Kidney (tissue), 14 donors: Measurements from ENCODE around the gene PDK3. TPM values are rescaled to one million over a fixed set of nuclear protein-coding genes. Genes with fewer than 3 reads are reported as not detected.

Source experiments
- DNase-seq, 5 donors: peaks; one replicate each; pipeline ENCODE4 v3.0.0-alpha.2; 2013 to 2020
- FAIRE-seq: peaks from 2 replicates; lab custom pipeline; 2012; peaks lifted over from hg19 to GRCh38; lab: Jason Lieb, UNC
- H3K27ac ChIP-seq, 2 donors: one replicate each; pipeline ENCODE4 v1.7.0; 2013; ENCODE audit warnings: low read depth in 2 of 2, low read length in 2 of 2, inconsistent platforms in 1 of 2
- H3K27me3 ChIP-seq: one replicate; pipeline ENCODE4 v1.7.1; 2013; ENCODE audit warnings: low read length, inconsistent platforms; ENCODE audit not compliant: control insufficient read depth, insufficient read depth
- H3K36me3 ChIP-seq, 3 donors: one replicate each; pipeline versions ENCODE4 v1.7.0 to v1.7.1; 2013; ENCODE audit warnings: low read length in 3 of 3, control low read depth in 1 of 3, inconsistent platforms in 1 of 3; ENCODE audit not compliant: insufficient read depth in 3 of 3, control insufficient read depth in 2 of 3
- H3K4me1 ChIP-seq, 3 donors: one replicate each; pipeline versions ENCODE4 v1.7.0 to v1.7.1; 2013; ENCODE audit warnings: low read length in 3 of 3, inconsistent platforms in 1 of 3, low read depth in 1 of 3; ENCODE audit not compliant: control insufficient read depth in 2 of 3, insufficient read depth in 2 of 3
- H3K4me3 ChIP-seq, 3 donors: one replicate each; pipeline versions ENCODE4 v1.7.0 to v1.8.1; 2013; ENCODE audit warnings: low read length in 3 of 3, control low read depth in 1 of 3, inconsistent platforms in 1 of 3
- H3K9ac ChIP-seq, 3 donors: one replicate each; pipeline versions ENCODE4 v1.7.0 to v1.7.1; 2013; ENCODE audit warnings: low read length in 3 of 3, control low read depth in 1 of 3, inconsistent platforms in 1 of 3
- H3K9me3 ChIP-seq, 3 donors: one replicate each; pipeline versions ENCODE4 v1.7.0 to v1.7.1; 2013; ENCODE audit warnings: low read length in 3 of 3, control low read depth in 1 of 3, inconsistent platforms in 1 of 3; ENCODE audit not compliant: control insufficient read depth in 2 of 3, insufficient read depth in 1 of 3
- CTCF ChIP-seq: IDR thresholded peaks from 3 replicates; pipeline ENCODE4 v1.5.1; 2012; ENCODE audit warnings: mild to moderate bottlenecking, moderate library complexity, borderline replicate concordance; ENCODE audit not compliant: insufficient read depth; ENCODE audit errors: extremely low read depth
- intact Hi-C: fragments of 100-400 bp; cut with DNase I; formaldehyde crosslinking; loops from one replicate; pipeline ENCODE4 v1.11.1; 2022
- polyA plus RNA-seq: library from polyadenylated mRNA; stranded (reverse); fragments of 350-450 nt; fragmentation: Illumina TruSeq; extraction: RNeasy Lipid Tissue Mini Kit (QIAGEN cat#74804); gene quantifications from one replicate; pipeline ENCODE4 v1.2.3, GENCODE V29; 2014; ENCODE audit warnings: low read depth, low replicate concordance; ENCODE audit not compliant: insufficient read depth
- total RNA-seq: library from RNA; stranded (reverse); fragmentation: NEBNext Ultra II Directional; extraction: Animal tissue kit (Norgen Biotek cat#: 25700); gene quantifications from one replicate; pipeline ENCODE4 v1.2.1, GENCODE V29; 2021
- donor health status: control.
- donor health status: control.
- donor health status: control.
- donor health status: control.
- donor health status: control.
- donor health status: DM: yes; HTN: yes; CAD: no.
- donor health status: Normal renal cell carcinoma (clear cell type).

Gene PDK3
- total and polyA plus RNA-seq, 2 donors from 2014 or later, result 8.8 to 17.0 TPM

GRCh38 chrX:24561121-24561520, 96.0 kb downstream of the PDK3 start:
- intact Hi-C loops, result no loop called here
- H3K27me3 ChIP-seq, result no peaks in the 10 kb centered on the region
- no peak overlapping the region for H3K4me3 ChIP-seq
- no peak overlapping the region for H3K9ac ChIP-seq
- TF ChIP-seq CTCF, result no peak
- no peak for DNase-seq
- H3K9me3 ChIP-seq, result no peaks in the 10 kb centered on the region
- H3K36me3 ChIP-seq, result no peaks in the 10 kb centered on the region
- FAIRE-seq, result no peak
- H3K27ac ChIP-seq, result no peak overlapping the region
- no peaks in the 10 kb centered on the region for H3K4me1 ChIP-seq

DNA sequence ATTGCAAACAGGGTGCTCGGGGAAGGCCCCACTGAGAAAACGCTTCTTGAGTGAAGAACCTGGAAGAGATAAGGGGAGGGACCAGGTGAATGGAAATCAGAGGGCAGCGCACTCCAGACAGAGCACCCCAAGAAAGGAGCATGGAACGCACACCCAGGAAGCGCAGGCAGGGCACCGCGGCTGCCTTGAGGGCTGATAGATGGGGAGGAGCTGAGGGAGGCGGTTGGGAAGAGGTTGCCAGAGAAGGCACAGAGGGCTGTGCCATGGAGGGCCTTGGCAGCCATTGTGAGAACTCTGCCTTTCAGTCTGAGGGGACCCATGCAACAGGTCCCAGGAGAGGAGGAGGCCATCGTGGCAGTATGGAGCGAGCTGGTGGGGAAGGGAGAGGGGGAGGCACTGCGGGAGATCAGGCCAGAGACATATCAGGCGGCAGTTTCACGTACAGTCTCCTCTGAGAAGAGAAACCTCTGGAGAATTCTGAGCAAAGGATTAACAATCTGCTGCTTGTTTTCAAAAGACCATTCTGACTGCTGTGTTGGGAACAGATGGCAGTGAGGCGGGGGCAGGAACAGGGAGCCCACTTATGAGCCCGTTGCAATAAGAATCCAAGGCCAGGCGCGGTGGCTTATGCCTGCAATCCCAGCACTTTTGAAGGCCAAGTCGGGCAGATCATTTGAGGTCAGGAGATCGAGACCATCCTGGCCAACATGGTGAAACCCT, 98.4 kb downstream of the PDK3 start:
- no peaks in the 10 kb centered on the region for H3K4me1 ChIP-seq
- no peak for FAIRE-seq
- H3K9ac ChIP-seq, result no peak overlapping the region
- no peak for TF ChIP-seq CTCF
- H3K36me3 ChIP-seq, result no peaks in the 10 kb centered on the region
- no peak for DNase-seq
- H3K27me3 ChIP-seq, result no peaks in the 10 kb centered on the region
- no peak overlapping the region for H3K4me3 ChIP-seq
- no peak overlapping the region for H3K27ac ChIP-seq
- no peaks in the 10 kb centered on the region for H3K9me3 ChIP-seq
- intact Hi-C loops, result no loop called here

- H3K27ac ChIP-seq, result no peak overlapping the region
- no peaks in the 10 kb centered on the region for H3K9me3 ChIP-seq
- H3K4me3 ChIP-seq, result no peak overlapping the region
- TF ChIP-seq CTCF, result no peak
- H3K27me3 ChIP-seq, result no peaks in the 10 kb centered on the region
- H3K4me1 ChIP-seq, result no peaks in the 10 kb centered on the region
- FAIRE-seq (no peak), DNase-seq (no peak)
- no peaks in the 10 kb centered on the region for H3K36me3 ChIP-seq
- intact Hi-C loops, result no loop called here
- H3K9ac ChIP-seq, result no peak overlapping the region
Measured at GRCh38 chrX:24566240-24566639, 101.2 kb downstream of the PDK3 start.
